HG03108 (cell line): ENCODE results near the gene QPCT.
"Not testable (repeated sequence)": the region's sequence is repeated elsewhere in the genome, so short reads cannot be mapped to it uniquely, and the experiment has no call there.

ENCODE experiments used
- ATAC-seq: cut with Tn5 transposase; IDR thresholded peaks from one replicate; pipeline ENCODE4 v1.9.1; 2021; ENCODE audit warnings: moderate library complexity; ENCODE audit not compliant: unreplicated experiment

QPCT gene

DNA sequence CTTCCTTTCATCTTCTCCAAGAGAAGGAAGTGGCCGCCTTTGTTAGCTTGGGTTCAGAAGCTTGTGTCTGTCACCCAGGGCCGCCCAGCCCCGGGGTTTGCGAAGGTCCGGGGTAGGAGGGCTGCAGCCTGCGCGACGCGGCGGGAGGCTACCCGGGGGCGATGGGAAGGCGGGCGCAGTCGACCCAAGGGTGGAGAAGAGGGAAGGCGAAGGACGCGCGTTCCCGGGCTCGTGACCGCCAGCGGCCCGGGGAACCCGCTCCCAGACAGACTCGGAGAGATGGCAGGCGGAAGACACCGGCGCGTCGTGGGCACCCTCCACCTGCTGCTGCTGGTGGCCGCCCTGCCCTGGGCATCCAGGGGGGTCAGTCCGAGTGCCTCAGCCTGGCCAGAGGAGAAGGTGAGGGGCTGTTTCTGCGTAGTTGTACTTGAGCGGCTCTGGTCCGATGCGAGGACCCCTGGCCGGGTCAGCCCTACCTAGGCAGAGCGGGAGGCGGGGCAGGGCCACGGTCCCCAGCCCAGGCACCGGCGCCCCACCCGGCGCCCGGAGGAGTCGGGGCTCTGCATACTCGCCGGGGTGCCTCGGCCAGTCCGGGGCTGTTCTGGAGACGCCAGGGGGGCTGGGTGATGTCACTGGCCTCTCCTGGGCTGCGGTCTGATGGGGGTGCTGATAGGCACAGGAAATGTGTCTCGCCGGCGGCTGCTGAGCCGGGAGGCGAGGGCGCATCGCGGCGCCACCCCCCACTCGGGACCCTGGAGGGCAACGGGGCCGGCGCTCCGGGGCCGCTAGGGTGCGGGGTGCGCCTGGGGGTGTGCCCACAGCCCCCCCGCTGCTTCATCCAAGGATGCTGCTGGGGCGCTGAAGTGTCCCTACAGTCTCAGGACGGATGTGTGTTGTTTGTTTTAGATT is at the start of gene QPCT:
Gene QPCT, plus strand, starts transcription at position 178 of the 909 bp plus-strand sequence. Its CDS starts 102 bp downstream, at position 280.
- no peak for ATAC-seq

- ATAC-seq, result not testable (repeated sequence)
Measured at GRCh38 chr2:37294858-37295257, 49.6 kb upstream of the QPCT start.

DNA sequence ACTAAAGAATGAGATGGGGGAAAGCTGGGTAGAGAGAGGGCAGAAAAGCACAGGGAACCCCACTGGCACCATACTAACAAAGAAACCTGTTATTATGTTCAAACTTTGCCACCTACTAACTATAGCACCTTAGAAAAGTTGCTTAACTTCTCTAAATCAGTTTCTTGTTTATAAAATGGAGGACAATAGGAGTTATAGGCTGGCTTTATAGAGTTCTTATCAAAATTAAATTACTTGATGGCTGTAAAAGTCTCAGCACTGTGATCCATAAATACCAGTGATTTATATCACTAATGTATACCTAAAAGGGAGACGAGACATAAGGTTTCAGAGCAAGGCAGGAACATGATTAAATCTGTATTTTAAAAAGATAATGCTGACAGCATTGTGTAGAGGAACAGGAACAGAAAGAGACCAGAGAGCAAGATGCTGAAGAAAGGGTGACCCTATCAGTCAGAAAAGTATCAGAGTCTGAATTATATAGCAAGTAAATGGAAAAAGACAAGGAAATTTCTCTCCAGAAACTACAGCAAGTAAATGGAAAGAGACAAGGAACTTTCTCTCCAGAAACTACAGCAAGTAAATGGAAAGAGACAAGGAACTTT is 48.9 kb upstream of the QPCT start:
- ATAC-seq, result no peak

- no peak for ATAC-seq
Measured at GRCh38 chr2:37297632-37298031, 46.8 kb upstream of the QPCT start.

DNA sequence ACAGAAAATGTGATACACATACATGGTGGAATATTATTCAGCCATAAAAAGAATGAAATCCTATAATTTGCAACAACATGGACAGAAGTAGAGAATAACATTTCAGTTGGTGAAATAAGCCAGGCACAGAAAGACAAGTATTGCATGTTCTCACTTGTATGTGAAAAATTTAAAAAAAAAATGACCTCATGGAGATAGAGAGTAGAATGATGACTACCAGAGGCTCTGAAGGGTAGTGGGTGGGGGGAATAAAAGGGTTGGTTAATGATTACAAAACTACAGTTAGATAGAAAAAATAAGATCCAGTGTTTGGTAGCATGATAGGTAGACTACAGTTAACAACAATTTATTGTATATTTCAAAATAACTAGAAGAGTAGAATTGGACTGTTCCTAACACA is 44.3 kb upstream of the QPCT start:
- no peak for ATAC-seq

DNA sequence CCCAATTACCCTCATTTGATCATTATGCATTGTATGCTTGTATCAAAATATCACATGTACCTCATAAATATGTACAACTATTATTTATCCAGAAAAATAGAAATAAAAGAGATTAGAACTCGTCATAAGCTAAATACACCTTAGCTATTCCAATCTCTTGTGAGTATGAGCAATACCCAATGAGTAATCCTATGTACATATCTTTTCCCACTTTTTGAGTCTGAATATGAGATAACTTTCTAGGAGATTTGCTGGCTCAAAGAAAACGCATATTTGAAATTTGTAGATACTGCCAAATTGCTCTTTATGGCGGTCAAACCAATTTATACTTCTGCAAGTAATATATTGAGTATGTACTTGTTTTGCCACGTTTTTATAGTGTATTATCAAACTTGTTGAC is 43.9 kb upstream of the QPCT start:
- no peak for ATAC-seq

DNA sequence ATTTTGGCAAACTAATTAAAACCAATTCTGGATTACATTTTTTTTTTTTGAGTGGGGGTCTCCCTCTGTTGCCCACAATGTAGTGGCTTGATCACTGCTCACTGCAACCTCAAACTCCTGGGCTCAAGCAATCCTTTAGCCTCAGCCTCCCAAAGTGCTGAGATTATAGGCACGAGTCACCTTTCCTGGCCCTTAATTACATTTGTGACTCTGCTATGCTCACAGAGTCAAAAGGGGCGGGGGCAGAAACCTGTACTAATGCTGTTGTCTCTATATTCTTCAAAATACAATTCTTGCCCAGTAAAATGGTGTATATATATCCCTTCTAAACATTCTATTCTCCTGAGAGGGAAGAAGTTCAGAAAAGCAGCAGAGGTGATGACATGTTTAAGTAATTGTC is 43.0 kb upstream of the QPCT start:
- no peak for ATAC-seq

DNA sequence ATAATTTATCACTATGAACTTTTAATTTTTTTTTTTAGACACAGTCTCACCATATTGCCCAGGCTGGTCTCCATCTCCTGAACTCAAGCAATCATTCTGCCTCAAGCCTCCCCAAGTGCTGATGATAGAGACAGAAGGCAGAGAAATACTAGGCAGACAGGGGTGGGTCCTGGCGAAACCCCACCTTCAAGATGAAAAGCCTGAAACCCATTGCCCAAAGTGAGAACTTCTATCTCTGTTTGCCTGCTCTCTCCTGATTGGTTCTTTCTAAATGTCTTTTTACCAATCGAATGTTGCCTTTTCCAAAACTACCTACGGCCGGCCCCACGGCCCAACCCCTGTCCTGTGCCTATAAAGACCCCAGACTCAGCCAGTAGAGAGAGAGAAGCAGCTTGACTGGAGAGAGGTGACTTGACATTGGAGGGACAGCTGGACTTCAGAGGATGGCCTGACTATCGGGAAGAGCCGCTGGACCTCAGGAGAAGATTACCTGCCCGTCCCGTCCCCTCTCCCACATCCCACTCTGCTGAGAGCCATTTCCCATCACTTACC is 41.7 kb upstream of the QPCT start:
- ATAC-seq, result no peak

DNA sequence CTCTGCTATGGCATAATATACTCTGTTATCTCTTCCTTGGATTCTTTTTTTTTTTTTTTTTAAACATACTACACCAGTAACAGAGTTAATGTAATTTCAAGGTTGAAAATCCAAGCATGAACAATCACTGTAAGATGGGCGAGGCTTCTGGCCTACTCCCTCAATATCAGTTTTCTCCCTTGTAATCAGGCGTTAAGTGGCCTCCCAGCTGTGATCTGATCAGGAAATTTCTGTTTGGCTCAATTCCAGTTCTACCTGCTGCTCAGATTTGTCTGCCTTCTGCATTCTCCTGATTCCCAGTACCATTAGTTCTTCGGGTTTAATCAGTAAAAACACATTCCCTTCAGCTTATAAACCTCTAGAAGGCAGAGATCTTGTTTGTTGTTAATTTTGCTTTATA is 38.4 kb upstream of the QPCT start:
- no peak for ATAC-seq

- no peak for ATAC-seq
Measured at GRCh38 chr2:37307500-37307899, 36.9 kb upstream of the QPCT start.

DNA sequence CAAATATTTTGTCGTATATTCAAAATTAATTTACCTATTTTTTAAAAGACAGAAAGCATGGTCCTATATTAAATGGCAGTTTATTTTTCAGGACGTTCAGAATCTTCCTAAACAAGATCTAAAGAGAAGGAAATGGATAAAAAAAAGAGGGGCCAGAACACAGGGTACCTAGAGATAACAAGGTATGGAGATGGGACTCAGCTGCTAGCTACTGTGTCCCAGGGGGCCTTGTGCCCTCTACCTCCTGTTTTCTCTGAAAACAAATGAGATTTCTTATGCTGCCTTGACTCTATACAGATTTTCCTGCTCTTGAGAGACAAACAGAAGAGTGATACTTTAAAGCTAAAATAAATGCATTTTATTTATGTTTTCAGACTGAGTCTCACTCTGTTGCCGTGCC is 29.1 kb upstream of the QPCT start:
- no peak for ATAC-seq

GRCh38 chr2:37316181-37316580 is 28.2 kb upstream of the QPCT start:
- no peak for ATAC-seq

DNA sequence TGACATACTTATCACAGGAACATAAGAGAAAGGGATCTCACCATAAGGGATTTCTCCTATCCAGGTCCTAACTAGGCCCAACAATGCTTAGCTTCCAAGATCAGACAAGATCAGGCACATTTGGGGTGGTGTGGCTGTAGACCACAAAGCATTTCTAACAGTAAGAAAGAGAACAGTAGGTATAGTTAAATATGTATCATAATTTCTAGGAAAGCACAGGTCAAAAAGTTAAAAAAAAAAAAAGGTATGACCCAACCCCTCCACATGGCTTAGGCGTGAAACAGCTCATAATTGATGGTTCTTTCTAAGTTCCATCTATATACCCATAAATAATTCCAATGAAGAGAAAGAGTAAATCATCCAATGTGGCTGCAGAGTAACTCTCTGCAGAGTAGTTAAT is 26.7 kb upstream of the QPCT start:
- no peak for ATAC-seq

- ATAC-seq, result peak; percentile 66
Measured at GRCh38 chr2:37318401-37318800, 26.0 kb upstream of the QPCT start.

DNA sequence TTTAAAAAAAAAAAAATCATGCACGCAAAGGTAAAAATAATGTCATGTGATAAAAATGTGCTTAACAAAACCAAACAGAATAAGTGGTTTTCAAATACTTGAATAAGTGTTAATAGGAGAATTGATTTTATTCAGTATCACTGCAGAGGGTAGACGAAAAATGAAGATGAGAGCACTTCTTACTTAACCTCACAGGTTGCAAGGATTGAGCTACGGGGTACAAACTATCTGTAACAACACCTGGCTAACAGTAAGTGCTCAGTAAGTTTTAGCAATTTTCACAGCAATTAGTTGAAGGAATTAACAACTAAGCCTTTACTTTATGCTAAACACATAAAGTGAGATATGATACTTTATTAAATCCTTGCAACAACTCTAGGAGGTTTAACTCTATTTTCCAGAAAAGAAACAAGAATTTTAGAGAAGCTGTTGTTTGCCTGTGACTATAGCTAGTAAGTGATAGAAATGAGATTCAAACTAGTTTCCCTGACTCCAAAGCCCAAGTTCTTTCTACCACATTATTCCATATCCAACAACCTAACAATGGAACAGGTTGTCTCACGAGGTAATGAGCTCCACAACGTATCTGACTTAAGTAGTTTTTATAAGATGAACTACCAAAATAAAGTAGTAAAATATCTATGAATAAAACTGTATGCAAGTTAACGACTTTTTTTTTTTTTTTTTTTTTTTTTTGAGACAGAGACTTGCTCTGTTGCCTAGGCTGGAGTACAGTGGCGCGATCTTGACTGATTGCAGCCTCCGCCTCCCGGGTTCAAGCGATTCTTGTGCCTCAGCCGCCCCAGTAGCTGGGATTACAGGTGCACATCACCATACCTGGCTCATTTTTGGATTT is 24.4 kb upstream of the QPCT start:
- no peak for ATAC-seq

DNA sequence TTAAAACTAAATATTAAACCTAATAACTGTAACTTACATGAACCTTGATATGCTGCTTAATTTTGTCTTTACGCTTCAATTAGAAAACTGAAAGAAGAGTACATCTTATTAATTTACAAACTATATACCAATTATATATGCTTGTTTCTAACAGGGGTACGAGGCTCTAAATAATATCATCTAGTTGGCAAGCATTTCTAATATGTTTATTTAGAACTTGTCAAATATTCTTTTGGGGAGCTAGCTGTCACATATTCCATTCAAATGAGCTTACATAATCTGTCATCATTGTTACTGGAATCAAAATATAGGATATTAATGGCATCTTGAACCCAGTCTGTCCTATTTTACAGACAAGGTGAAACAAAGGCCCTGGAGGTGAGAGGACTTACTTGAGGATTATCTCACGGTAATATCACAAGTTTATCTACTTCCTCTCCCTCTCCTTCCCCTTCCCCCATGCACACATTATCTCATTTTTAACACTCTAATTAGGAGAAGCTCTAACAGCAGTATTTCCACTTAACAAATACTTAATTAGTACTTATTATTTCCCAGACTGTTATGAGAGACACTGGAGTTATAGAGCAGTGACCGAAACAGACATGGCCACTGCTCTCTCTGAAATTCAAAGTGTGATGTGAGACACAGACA is 23.3 kb upstream of the QPCT start:
- ATAC-seq, result no peak

DNA sequence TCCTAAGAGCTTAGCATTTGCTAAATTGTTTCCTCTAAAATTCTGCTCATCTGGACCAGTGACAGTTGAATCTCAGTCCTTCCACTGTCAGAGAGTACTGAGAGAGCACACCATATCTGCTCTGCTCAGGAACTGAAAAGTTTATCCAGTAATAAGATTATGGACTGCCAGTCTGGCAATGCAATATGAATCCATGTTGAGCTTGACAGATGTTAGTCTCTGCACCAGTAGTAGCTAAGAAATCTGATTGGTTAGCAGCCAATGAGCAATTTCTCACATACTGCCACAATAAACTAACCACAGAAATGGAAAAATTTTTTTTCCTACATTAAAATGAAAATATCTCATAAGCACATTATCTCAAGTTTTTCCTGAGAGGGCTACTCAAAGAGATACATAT is 22.1 kb upstream of the QPCT start:
- ATAC-seq, result no peak

DNA sequence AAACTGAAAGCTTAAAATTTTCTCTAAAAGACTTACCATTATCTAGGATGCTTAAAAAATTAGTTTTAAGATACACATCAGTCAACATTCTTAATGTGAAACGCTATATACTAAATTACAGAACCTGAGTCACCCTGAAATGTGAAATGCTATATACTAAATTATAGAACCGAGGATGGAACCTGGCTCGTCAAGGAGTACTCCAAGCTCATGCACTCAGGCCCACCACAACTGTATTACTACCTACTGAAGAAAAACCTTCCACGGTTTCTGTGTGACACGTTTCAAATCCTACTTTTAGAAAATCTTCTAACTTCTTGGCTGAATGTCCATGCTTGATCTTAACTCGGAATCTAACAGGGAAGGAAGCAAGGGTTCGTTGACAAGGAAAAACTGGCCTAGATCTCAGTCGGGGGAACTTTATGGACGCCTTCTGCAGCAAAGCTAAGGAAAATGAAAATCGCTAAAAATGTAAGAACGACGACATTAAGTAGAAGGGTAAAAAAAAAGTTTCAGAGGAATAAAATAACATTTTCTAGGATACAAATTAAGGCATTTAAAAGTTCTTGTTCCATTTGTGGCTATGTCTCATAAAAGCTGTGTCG is 21.2 kb upstream of the QPCT start:
- no peak for ATAC-seq

DNA sequence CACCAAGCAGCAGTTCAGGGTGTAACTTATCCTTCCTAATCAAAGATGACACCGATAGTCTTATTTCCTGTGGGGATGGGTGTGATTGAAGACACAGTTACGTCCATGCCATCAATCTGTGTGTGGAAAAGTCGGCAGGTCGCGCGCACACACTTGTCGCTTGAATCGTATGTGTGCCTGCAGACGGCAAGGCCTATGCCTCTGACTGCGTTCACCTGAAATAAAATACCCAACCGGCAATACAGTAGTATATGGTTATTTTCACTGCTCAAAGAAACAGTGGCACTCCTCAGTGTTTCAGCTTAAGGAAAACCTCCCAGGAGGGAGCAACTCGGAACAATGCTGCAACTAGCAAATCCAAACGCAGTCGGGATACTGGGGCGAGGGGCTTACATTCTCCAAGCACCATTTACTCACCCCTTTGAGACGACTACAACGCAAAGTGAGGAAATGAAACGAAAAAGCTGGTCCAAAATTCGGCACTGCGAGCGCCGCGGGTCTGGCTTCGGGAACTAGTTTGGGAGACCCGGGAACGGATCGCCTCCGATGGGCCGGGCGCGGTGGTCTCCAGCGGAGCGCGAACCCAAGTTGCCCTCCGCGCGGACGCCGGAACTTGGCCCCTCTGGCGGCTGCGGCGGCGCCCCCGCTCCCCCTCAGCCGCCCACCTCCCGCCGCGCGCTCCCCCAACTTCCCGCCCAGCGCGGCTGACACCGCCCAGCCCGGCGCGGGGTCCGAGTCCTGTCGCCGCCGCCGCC is 20.5 kb upstream of the QPCT start:
- peak; percentile 6 for ATAC-seq

GRCh38 chr2:37324536-37324785 is 20.0 kb upstream of the QPCT start:
- no peak for ATAC-seq
